Gastroesophageal sphincter (tissue), 3 donors: ENCODE results near the gene GPR78.

Experiments
- CTCF ChIP-seq, 4 experiments: fragments of 200-600 bp in 2 of 4; fragments of 450-650 bp in 2 of 4; sonication (generic) in 1 of 4; IDR thresholded peaks; one replicate each; pipeline ENCODE4 v1.5.1; 2017 to 2019; ENCODE audit warnings: antibody characterized with exemption in 4 of 4, mild to moderate bottlenecking in 2 of 4, moderate library complexity in 2 of 4
- POLR2A ChIP-seq, 2 donors: fragments of 450-650 bp; IDR thresholded peaks; one replicate each; pipeline ENCODE4 v1.6.1; 2017; ENCODE audit warnings: antibody characterized with exemption in 2 of 2, mild to moderate bottlenecking in 2 of 2, moderate library complexity in 1 of 2
- POLR2AphosphoS5 ChIP-seq: sonication (generic); formaldehyde crosslinking; IDR thresholded peaks from one replicate; pipeline ENCODE4 v1.6.1; 2017; ENCODE audit warnings: antibody characterized with exemption

- TF ChIP-seq CTCF (IDR thresholded peaks at IDR 0.05) = no peak
- TF ChIP-seq POLR2A (IDR thresholded peaks at IDR 0.05) = no peak
- no peak for TF ChIP-seq POLR2AphosphoS5
Measured at GRCh38 chr4:8615921-8616787, 36.0 kb downstream of the GPR78 start.
